HG03571 (cell line): ENCODE measurements around the gene PRKG1.
A peak's percentile ranks its signal among the peaks of the same experiment; 100 is the strongest.
"Not testable (repeated sequence)": the region's sequence is repeated elsewhere in the genome, so short reads cannot be mapped to it uniquely, and the experiment has no call there.

Experiments used
- ATAC-seq: cut with Tn5 transposase; IDR thresholded peaks from one replicate; pipeline ENCODE4 v1.9.1; 2021; ENCODE audit not compliant: unreplicated experiment

The PRKG1 gene

GRCh38 chr10:51685768-51686167 lies 611.5 kb downstream of the PRKG1 start:
- ATAC-seq = no peak

DNA sequence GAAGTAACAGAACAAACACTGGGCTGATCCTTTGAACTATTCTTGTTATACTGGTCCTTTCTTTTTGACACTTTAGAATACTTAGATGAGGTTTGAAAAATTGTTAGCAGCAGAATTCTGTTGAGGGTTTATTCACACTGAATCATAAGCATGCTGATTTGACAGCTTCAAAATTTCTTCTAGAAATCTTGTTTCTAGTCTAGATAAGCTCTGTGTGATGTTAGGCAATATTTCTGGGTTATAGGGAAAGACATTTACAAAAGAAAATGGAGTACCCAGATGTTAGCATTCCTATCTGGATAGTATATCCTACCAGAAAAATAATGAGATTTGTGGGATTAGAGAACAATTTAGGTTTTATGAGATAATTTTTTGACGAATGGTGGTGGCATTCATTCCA lies 613.0 kb downstream of the PRKG1 start:
- no peak for ATAC-seq

- not testable (repeated sequence) for ATAC-seq
Measured at GRCh38 chr10:51688826-51689225, 614.5 kb downstream of the PRKG1 start.

- no peak for ATAC-seq
Measured at GRCh38 chr10:51689536-51689935, 615.2 kb downstream of the PRKG1 start.

- ATAC-seq = no peak
Measured at GRCh38 chr10:51691135-51691534, 616.8 kb downstream of the PRKG1 start.

GRCh38 chr10:51694086-51694768 lies 619.9 kb downstream of the PRKG1 start:
- ATAC-seq = no peak

DNA sequence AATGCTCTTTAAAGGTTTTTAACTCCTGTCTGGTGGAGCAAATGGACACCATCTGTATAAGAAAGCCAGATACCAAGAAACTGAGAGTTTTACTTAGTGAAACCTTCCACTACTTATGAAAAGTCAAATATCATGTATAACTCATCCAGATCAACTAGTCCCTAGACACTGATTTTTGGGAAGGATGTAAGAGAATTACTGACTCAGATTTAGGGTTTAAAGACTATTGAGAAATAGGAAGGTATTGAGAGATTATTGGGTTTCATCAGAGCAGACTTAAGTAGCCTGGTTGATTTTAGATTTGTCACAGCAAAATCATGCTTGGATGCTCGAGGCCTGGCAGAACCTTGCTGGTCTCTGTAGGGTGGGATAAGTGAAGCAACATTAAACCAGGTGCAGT lies 622.0 kb downstream of the PRKG1 start:
- no peak for ATAC-seq

GRCh38 chr10:51698473-51699063 lies 624.3 kb downstream of the PRKG1 start:
- ATAC-seq = no peak

DNA sequence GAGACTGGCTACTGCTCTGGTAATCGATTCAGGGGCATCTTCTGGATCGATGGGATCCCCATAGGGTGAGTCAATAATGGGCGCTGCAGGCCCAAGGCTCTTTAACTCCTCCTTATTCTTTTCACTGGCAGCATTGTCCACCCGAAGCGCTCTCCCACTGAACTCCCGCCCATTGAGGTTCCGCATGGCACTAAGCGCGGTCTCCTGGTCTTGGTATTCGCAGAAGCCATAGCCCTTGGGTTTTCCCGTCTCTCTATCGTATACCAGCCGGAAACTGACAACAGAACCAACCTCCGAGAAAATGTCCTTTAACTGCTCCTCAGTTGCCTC lies 624.8 kb downstream of the PRKG1 start:
- peak; percentile 32 for ATAC-seq

- peak; percentile 96 for ATAC-seq
Measured at GRCh38 chr10:51699475-51700227, 625.4 kb downstream of the PRKG1 start, which contains the start of gene CSTF2T. Gene CSTF2T, minus strand, starts transcription at chr10:51699595. Its CDS starts 46 bp downstream, at chr10:51699549.

DNA sequence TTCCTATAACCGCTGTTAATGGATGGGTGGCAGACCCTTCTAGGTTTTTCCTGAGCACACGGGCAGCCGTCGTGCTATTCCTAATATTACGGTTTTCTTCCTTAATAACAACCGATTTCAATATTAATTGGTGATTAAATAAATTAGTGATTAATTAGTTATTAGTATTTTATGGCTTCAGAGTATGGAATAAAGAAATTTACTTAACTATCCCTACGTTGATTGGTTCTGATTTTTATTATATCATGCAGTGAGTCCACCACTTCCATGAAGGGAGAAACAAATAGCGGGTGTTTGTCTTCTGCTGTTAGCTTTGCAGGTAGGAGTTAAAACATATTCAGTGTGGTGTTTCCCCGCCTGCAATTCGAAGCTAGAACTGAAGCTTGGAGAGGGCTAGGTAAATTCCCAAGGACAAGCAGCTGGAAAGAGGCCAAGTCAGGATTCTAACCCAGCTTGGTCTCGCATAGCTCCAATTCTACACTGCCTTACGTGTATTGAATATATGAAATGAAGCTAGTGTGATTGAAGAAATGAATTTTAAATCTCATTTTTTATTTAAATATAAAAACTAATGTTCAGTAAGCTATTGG lies 626.0 kb downstream of the PRKG1 start:
- no peak for ATAC-seq

DNA sequence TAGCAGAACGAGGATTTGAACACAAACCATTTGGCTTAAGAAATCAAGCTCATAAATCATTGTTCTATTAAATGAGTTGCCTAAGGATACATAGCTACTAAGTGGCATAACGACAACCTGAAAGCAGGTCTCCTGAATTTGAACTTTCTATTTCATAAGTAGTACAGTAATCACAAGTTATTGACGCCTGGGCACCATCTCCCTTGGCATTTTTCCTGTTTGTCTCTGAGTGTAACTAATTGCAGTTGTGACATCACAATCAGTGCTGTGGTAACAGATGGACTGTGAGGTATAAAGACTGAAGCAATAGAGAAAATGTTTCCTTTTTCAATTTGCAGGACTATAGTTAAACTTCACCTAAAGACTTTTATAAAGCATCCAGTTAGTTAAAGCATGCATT lies 631.5 kb downstream of the PRKG1 start:
- no peak for ATAC-seq

- no peak for ATAC-seq
Measured at GRCh38 chr10:51706225-51706624, 631.9 kb downstream of the PRKG1 start.

DNA sequence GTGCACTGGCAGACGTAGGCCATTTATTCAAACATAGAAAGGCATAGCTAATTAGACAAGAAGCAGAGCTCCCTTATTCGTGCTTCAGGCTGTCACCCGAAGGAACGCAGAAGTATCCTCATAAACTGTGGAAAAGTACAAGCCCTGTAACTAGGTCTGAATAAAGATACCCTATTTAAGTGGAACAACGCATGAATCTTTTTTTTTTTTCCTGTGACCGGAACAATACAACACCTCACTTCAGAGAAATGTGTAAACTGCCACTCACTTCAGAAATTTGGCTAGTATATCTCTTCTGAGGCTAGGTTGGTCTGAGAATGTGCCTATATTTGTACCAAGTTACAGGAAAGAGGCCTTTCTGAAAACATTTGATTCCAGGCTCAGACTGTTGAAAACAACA lies 633.1 kb downstream of the PRKG1 start:
- no peak for ATAC-seq

DNA sequence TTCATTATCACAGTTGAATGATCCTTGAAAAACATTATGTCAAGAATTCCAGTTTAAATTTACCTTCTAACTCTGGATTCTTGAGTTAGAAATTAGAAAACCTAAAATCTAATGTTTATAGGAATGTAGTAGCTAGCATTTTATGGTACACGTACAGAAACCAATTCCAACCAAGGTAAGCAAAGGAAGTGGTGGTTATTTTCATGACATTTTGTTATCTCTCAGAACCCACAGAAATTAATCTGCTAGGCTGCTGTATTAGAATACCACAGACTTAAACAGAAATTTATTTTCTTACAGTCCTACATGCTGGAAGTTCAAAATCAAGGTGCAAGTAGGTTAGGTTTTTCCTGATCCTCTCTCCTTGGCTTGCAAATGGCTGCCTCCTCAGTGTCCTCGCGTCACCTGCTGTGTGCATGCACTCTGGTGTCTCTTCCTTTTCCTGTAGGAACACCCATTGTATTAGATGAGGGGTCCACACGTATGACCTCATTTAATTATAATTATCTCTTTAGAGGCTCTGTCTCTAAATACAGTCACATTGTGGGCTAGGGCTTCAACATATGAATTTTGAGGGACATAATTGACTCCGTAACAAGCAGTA lies 633.6 kb downstream of the PRKG1 start:
- ATAC-seq = no peak

DNA sequence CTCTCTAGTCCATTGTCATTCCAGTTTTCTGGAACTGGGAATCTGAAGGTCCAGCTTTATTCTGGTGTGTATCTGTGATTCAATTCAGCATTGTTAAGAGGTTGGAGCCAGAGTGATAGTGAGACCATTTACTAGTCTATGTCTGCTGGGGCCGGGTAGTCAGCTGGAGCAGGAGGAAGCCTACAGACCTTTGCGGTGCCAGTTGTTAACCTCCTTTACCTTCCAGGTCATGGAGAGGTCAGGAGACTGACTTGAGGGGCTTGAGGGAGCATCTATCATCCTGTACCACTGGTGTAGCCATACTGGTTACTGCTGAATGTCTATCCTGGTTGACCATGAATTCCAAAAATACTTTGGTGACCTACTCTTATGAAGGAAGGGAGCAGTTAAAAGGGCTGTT lies 634.3 kb downstream of the PRKG1 start:
- no peak for ATAC-seq

DNA sequence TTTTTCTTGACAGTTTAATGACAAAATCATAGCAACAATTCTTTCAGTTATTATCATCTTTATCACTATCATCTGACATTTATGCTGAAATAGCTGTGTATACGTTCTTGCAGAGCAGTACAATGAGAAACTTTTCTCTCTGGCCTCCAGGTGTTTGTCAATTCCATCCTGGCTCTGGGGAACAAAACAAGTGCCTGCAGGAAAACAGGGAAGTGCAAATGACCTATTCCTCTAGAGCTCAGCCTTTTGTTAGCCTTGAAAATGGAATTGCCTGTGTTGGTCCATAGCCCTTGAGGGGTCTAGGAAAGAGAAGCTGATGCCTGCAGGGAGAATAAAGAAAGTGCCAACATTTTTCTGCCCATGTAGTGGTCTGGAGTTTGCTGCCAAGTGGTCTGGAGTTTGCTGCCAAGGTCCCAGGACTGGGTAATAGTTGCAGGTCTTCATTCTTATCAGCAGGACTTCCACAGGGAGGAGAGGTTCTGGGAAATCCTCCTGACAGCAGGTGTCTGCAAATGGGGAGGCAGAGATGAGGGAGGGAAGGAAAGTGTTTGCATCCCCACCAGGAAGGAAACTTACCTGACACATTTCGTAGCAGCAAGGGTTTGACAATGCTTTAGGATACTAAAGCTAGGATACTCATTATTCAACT lies 635.2 kb downstream of the PRKG1 start:
- ATAC-seq = no peak

- ATAC-seq = no peak
Measured at GRCh38 chr10:51711519-51711891, 637.2 kb downstream of the PRKG1 start.

- ATAC-seq = no peak
Measured at GRCh38 chr10:51716981-51717380, 642.7 kb downstream of the PRKG1 start.

- ATAC-seq = no peak
Measured at GRCh38 chr10:51718804-51719291, 644.6 kb downstream of the PRKG1 start.

DNA sequence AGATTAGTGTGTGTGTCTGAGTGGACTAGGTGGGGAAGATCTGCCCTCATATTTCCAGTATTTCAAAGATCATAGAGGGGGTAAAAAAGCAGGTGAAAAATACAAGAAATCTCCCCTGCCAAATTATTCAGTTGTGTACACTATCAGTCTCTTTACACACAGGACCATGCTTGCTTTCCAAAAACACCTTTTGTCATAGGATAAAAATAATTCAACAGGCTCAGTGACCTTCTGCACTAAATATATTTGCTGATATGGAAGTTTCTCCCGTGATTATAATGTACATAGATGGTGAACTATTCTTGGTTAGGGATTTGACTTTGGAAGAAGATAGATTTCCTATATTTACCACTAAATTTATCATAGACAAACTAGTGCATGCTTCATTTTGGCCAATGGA lies 649.8 kb downstream of the PRKG1 start:
- ATAC-seq = no peak
